IPS-18a (cell line): Measurements from ENCODE around the gene ABLIM2.

Source experiments
- H3K27ac ChIP-seq: one replicate; pipeline ENCODE4 v1.5.1; 2013; ENCODE audit warnings: low read length
- H3K27me3 ChIP-seq: one replicate; pipeline ENCODE4 v1.6.1; 2013; ENCODE audit warnings: mild to moderate bottlenecking, low read length; ENCODE audit not compliant: control insufficient read depth, insufficient read depth
- H3K36me3 ChIP-seq: one replicate; pipeline ENCODE4 v1.6.1; 2013; ENCODE audit warnings: low read depth, low read length; ENCODE audit not compliant: control insufficient read depth
- H3K4me1 ChIP-seq: one replicate; pipeline ENCODE4 v1.6.1; 2013; ENCODE audit warnings: low read depth, low read length; ENCODE audit not compliant: control insufficient read depth
- H3K4me3 ChIP-seq: one replicate; pipeline ENCODE4 v1.5.1; 2013; ENCODE audit warnings: low read length
- H3K9ac ChIP-seq: one replicate; pipeline ENCODE4 v1.6.1; 2013; ENCODE audit warnings: mild to moderate bottlenecking, low read length, moderate library complexity
- H3K9me3 ChIP-seq: one replicate; pipeline ENCODE4 v1.6.1; 2013; ENCODE audit warnings: low read depth, low read length; ENCODE audit not compliant: control insufficient read depth

Gene ABLIM2

DNA sequence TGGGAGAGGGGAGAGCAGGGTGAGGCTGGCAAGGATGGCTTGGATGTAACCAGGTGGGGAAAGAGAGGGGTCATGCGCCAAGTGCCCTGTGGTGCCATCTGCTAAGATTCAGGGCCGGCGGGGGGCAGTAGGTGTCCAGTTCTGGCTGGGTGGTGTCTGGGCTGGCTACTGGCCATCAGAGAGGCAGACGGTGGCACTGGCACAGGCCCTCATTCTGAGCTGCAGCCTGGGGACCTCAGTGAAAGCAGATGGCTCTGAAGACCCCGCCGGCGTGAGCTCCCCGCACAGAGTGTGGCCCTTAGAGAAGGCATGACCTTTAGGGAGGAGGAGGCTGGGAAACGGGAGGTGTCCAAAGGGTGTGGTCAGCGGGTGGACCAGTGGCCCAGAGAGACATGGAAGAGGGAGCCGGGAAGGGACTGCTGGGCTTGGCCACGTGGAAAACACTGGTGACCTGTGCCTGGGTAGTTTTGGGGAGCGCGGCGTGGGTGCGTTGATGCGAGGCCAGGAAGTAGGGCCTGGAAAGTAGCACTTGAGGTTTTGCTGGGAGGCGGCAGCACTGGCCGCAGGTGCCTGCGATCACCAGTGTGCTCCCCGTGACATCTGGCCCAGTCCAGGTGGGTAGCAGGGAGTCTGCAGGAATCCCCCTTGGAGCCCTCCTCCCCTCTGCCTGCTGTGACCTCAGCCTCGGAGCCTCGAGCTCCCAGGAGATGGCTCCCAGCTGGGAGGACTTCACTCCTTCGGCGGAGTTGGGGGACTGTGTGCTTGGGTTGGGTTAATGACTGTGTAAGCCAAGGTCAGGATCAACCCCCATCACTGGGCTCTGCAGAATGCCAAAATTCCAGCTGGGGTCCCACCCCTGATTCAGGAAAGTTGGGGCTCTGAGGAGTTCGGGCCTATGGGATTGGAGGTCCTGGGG lies 31.2 kb upstream of the ABLIM2 start:
- Histone ChIP-seq H3K4me3 (no peak overlapping the region), H3K4me1 (no peaks in the 10 kb centered on the region), H3K27ac (no peak overlapping the region), H3K9me3 (no peaks in the 10 kb centered on the region), H3K36me3 (no peaks in the 10 kb centered on the region), H3K27me3 (no peaks in the 10 kb centered on the region), H3K9ac (no peak overlapping the region)

DNA sequence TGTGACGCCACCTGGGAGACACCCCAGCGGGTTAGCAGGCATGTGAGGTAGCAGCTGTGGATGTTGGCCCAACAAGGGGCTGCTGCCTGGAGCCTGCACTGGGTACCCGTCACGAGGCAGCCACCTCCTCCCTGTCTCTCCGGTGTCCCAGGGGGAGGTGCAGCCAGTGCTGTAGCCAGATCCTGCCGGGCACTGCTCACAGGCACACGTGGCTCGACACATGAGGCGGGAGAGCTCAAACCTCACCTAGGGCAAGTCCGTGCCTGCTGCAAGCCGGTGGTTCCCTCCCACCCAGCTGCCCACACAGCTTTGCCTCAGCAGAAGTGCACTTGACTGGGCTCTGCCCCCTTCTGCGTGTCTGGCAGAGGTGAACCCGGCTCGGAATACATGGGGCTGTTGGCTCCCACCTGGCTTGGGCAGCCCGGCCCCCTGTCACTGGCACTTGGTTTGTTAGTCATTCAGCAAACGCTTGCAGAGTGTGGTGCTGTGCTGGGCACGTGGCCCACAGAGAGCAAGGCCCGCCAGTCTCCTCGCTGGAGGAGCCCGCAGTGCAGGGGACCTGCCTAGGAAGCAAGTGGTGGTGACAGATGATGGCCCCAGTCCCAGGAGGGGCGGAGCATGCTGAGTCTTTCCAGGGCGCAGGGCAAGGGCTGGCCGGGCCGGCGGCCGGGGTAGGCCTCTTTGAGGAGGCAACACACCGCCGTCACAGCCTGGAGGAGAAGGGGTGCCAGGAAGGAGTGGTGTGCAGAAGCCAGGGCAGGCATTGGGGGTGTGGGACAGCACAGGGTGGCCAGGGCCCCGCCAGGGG lies 30.3 kb upstream of the ABLIM2 start:
- Histone ChIP-seq H3K9me3 (no peaks in the 10 kb centered on the region), H3K4me1 (no peaks in the 10 kb centered on the region), H3K36me3 (no peaks in the 10 kb centered on the region), H3K9ac (no peak overlapping the region), H3K27ac (no peak overlapping the region), H3K4me3 (no peak overlapping the region), H3K27me3 (no peaks in the 10 kb centered on the region)

- no peaks in the 10 kb centered on the region for H3K9me3 ChIP-seq
- no peaks in the 10 kb centered on the region for H3K4me1 ChIP-seq
- no peaks in the 10 kb centered on the region for H3K27me3 ChIP-seq
- no peak overlapping the region for H3K27ac ChIP-seq
- H3K36me3 ChIP-seq = no peaks in the 10 kb centered on the region
- H3K9ac ChIP-seq = no peak overlapping the region
- no peak overlapping the region for H3K4me3 ChIP-seq
Measured at GRCh38 chr4:8188085-8188484, 29.5 kb upstream of the ABLIM2 start.

DNA sequence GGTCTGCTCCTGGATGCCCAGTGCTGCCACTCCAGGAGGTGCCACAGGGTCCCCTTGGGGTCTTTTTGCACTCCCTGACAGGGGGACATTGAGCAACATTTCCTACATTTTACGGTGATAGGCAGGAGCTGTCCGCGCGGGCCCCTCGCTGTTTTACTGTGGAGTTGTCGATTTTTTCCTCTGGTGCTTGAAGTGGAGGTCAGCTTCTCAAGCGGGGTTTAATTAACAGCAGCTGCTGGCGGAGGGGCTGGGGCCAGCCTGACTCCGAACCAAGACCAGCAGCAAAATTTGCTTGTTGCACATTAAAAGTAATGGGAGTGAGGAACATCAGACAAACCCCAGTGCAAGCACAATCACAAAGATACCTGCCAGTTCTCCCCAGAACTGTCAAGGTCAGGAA lies 27.3 kb upstream of the ABLIM2 start:
- Histone ChIP-seq H3K4me3 (no peak overlapping the region), H3K27me3 (no peaks in the 10 kb centered on the region), H3K4me1 (no peaks in the 10 kb centered on the region), H3K9ac (no peak overlapping the region), H3K27ac (no peak overlapping the region), H3K9me3 (no peaks in the 10 kb centered on the region), H3K36me3 (no peaks in the 10 kb centered on the region)

DNA sequence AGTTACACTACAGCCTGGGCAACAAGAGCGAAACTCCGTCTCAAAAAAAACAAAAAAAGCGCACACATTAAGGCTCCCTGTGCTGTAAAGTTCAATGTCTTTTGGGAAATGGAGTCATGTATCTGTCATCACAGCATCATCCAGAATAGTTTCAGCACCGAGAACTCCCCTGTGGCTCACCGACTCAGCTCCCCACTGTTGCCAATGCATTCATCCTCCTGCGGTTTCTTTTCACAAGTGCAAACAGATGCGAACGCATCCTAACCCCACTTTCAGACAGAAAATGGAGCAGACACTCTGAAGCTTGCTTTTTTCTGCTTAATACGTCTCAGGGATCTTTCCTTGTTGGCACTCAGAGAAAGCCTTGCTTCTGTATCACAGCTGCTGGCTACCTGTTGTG lies 26.7 kb upstream of the ABLIM2 start:
- no peak overlapping the region for H3K27ac ChIP-seq
- no peak overlapping the region for H3K4me3 ChIP-seq
- no peaks in the 10 kb centered on the region for H3K4me1 ChIP-seq
- H3K9ac ChIP-seq = no peak overlapping the region
- no peaks in the 10 kb centered on the region for H3K9me3 ChIP-seq
- H3K36me3 ChIP-seq = no peaks in the 10 kb centered on the region
- H3K27me3 ChIP-seq = no peaks in the 10 kb centered on the region

- Histone ChIP-seq H3K9ac (no peak overlapping the region), H3K4me1 (no peaks in the 10 kb centered on the region), H3K4me3 (no peak overlapping the region), H3K9me3 (no peaks in the 10 kb centered on the region), H3K27me3 (no peaks in the 10 kb centered on the region), H3K27ac (no peak overlapping the region), H3K36me3 (no peaks in the 10 kb centered on the region)
Measured at GRCh38 chr4:8184061-8184460, 25.4 kb upstream of the ABLIM2 start.

DNA sequence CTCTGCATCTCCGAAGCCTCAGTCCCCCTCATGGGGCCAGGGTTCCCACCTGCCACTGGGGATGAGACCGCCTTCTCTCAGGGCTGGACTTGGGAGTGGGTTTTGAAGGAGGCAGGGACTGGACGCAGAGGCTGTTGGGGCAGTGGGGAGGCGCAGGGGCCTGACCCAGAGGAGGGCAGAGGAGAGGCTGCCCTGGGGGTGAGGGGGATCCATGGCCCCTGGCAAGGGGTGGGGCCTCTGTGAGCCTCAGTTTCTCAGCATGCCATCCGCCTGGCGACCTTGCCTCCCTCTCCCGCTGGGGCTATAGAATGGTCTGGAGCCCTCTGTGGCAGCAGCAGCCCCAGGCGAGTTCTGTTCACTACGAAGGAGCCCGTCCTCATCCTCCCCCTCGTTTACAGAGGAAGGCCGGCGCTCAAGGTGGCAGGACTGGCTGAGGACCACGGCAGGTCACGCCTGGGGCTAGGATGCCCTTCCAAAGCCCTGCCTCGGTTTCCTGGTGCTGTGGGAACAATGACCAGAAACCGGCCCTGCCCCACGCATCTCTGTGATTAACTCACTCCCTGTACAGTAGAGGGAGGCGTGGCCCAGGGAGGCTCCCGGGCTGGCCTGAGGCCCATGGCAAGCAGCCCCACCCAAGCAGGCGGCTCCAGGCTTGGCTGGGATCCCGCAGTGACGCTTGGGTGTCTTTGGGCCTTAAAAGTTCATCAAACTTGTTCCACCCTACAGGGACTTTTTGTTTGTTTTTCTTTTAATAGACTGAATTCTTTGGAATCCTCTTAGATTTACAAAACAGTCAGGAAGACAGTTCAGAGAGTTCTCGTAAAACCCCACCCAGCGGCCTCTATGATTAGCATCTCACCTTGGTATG lies 24.5 kb upstream of the ABLIM2 start:
- no peaks in the 10 kb centered on the region for H3K27me3 ChIP-seq
- no peaks in the 10 kb centered on the region for H3K4me1 ChIP-seq
- H3K9ac ChIP-seq = no peak overlapping the region
- H3K27ac ChIP-seq = no peak overlapping the region
- no peaks in the 10 kb centered on the region for H3K36me3 ChIP-seq
- H3K4me3 ChIP-seq = no peak overlapping the region
- no peaks in the 10 kb centered on the region for H3K9me3 ChIP-seq

- H3K4me3 ChIP-seq = no peak overlapping the region
- no peaks in the 10 kb centered on the region for H3K4me1 ChIP-seq
- no peaks in the 10 kb centered on the region for H3K27me3 ChIP-seq
Measured at GRCh38 chr4:8182294-8182693, 23.7 kb upstream of the ABLIM2 start.

DNA sequence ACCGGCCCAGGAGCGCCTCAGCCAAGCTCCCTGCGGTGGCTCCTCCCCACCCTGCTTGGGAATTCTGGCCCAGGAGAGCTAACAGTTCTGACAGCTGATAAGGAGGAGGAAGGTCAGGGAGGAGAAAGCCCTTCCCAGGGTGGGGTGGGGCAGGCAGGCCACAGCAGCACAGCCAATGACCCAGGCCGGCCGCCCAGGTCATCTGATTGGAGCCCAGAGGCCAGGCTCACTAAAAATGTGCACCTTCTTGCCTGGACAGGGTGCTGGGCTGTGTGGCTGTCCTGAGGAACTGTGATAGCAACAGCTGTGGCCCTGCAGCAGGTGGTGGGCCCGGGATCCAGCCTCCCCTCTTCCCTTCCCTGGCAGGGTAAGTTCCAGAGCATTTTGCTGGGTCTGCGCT lies 23.2 kb upstream of the ABLIM2 start:
- H3K27ac ChIP-seq = no peak overlapping the region
- no peaks in the 10 kb centered on the region for H3K27me3 ChIP-seq
- no peaks in the 10 kb centered on the region for H3K36me3 ChIP-seq
- H3K9me3 ChIP-seq = no peaks in the 10 kb centered on the region
- no peak overlapping the region for H3K9ac ChIP-seq
- H3K4me3 ChIP-seq = no peak overlapping the region
- H3K4me1 ChIP-seq = no peaks in the 10 kb centered on the region

More at GRCh38 chr4:8182294-8182693, 23.7 kb upstream of the ABLIM2 start:
- Histone ChIP-seq H3K27ac (no peak overlapping the region), H3K9me3 (no peaks in the 10 kb centered on the region), H3K36me3 (no peaks in the 10 kb centered on the region), H3K9ac (no peak overlapping the region)

GRCh38 chr4:8181119-8181518 lies 22.5 kb upstream of the ABLIM2 start:
- no peaks in the 10 kb centered on the region for H3K4me1 ChIP-seq
- no peaks in the 10 kb centered on the region for H3K9me3 ChIP-seq
- no peaks in the 10 kb centered on the region for H3K27me3 ChIP-seq
- no peak overlapping the region for H3K9ac ChIP-seq
- H3K36me3 ChIP-seq = no peaks in the 10 kb centered on the region
- no peak overlapping the region for H3K4me3 ChIP-seq
- no peak overlapping the region for H3K27ac ChIP-seq
